Stimulated activated CD4-positive, alpha-beta T cell treated with anti-CD3 and anti-CD28 coated beads, TNF-alpha, amount 100 ng/mL, for 24 hours (primary cell): ENCODE data around the gene GLB1L2.

ENCODE experiments used
- DNase-seq, 3 experiments: peaks; one replicate each; pipeline ENCODE4 v3.0.0-alpha.2; 2020; ENCODE audit warnings: low read depth in 3 of 3

The GLB1L2 gene

GRCh38 chr11:134404575-134405341 is 73.0 kb downstream of the GLB1L2 start:
- no peak for DNase-seq

- no peak for DNase-seq
Measured at GRCh38 chr11:134405436-134405835, 73.6 kb downstream of the GLB1L2 start.

- DNase-seq: no peak
Measured at GRCh38 chr11:134405841-134406240, 74.1 kb downstream of the GLB1L2 start.

GRCh38 chr11:134406264-134407185 is 74.7 kb downstream of the GLB1L2 start:
- DNase-seq: no peak

GRCh38 chr11:134407321-134407828 is 75.6 kb downstream of the GLB1L2 start:
- DNase-seq: no peak

- DNase-seq: no peak
Measured at GRCh38 chr11:134407923-134408322, 76.1 kb downstream of the GLB1L2 start.

- no peak for DNase-seq
Measured at GRCh38 chr11:134409552-134410429, 78.0 kb downstream of the GLB1L2 start.

GRCh38 chr11:134410766-134411165 is 79.0 kb downstream of the GLB1L2 start:
- DNase-seq: no peak

GRCh38 chr11:134412203-134413042 is 80.6 kb downstream of the GLB1L2 start, which contains the start of gene B3GAT1:
Gene B3GAT1, minus strand, starts transcription at chr11:134412242. Its CDS starts 24,583 bp downstream, at chr11:134387659.
- peak in 1 of 3 experiments; percentile 13 for DNase-seq

- DNase-seq: no peak
Measured at GRCh38 chr11:134413043-134413825, 81.4 kb downstream of the GLB1L2 start.

- DNase-seq: no peak
Measured at GRCh38 chr11:134413826-134414731, 82.3 kb downstream of the GLB1L2 start.

- DNase-seq: no peak
Measured at GRCh38 chr11:134414766-134415765, 83.3 kb downstream of the GLB1L2 start.

- DNase-seq: no peak
Measured at GRCh38 chr11:134416726-134417125, 84.9 kb downstream of the GLB1L2 start.

- no peak for DNase-seq
Measured at GRCh38 chr11:134417871-134418840, 86.4 kb downstream of the GLB1L2 start.

GRCh38 chr11:134423106-134423505 is 91.3 kb downstream of the GLB1L2 start:
- no peak for DNase-seq

GRCh38 chr11:134425413-134425812 is 93.6 kb downstream of the GLB1L2 start:
- no peak for DNase-seq
